K562 (cell line): ENCODE data around the gene ITPR2. TPM values are rescaled to one million over a fixed set of nuclear protein-coding genes. Genes with fewer than 3 reads are reported as not detected.

Experiments
- ATAC-seq: fragments of 200-7000 bp; cut with Tn5 transposase; 3 replicates; pipeline ENCODE4 v1.9.1; 2020; ENCODE audit warnings: moderate library complexity
- BruUV-seq: library from RNA; stranded (reverse); fragments of 400-500 nt; replicated peaks from 2 replicates; lab custom pipeline; 2021; lab: Mats Ljungman, UMichigan
- CTCF ChIA-PET: fragments of 300-600 bp; formaldehyde crosslinking; extraction: SDS; loops from one replicate; lab custom pipeline; 2021; ENCODE audit warnings: low intra/inter-chr PET ratio; lab: Yijun Ruan, JAX
- POLR2A ChIA-PET: fragments of 300-600, 350-650 bp; sonication (Branson Sonifier 250); formaldehyde crosslinking; extraction: SDS; loops from one replicate; lab custom pipeline; 2021; ENCODE audit warnings: antibody characterized with exemption, inconsistent platforms; lab: Yijun Ruan, JAX
- DNase-seq, 4 experiments: peaks; one replicate each; pipeline versions ENCODE4 v3.0.0 to v3.0.0-alpha.2; 2011 to 2018; ENCODE audit warnings: low spot score in 3 of 4, mixed read lengths in 3 of 4; ENCODE audit errors: extremely low read depth in 1 of 4
- FAIRE-seq: peaks from 2 replicates; lab custom pipeline; 2011; peaks lifted over from hg19 to GRCh38; lab: Jason Lieb, UNC
- H2AFZ ChIP-seq: 2 replicates; pipeline ENCODE4 v1.6.0; 2011; ENCODE audit warnings: low read depth, low read length, control low read depth, inconsistent platforms
- H3K27ac ChIP-seq: fragments of 200-600 bp; 3 replicates; pipeline ENCODE4 v1.8.0; 2011; ENCODE audit warnings: low read depth, mild to moderate bottlenecking, control low read depth, inconsistent platforms, low read length, moderate library complexity, mixed read lengths; ENCODE audit errors: extremely low read depth
- H3K27me3 ChIP-seq, 2 experiments: fragments of 300-600 bp in 1 of 2; 2 replicates in 1 of 2; 3 replicates in 1 of 2; pipeline versions ENCODE4 v1.6.0 to v1.8.0; 2011; ENCODE audit warnings: inconsistent platforms in 2 of 2, low read length in 2 of 2, mild to moderate bottlenecking in 1 of 2, mixed read lengths in 1 of 2, moderate library complexity in 1 of 2; ENCODE audit not compliant: control insufficient read depth in 2 of 2, insufficient read depth in 2 of 2
- H3K36me3 ChIP-seq: fragments of 300-600 bp; 3 replicates; pipeline ENCODE4 v1.8.0; 2011; ENCODE audit warnings: mild to moderate bottlenecking, low read length, inconsistent platforms; ENCODE audit not compliant: control insufficient read depth, insufficient read depth
- H3K4me1 ChIP-seq, 2 experiments: fragments of 200-600 bp in 1 of 2; replicated peaks in 1 of 2; 2 replicates in 1 of 2; 3 replicates in 1 of 2; pipeline versions ENCODE4 v1.5.1 to v1.8.0; 2011; ENCODE audit warnings: inconsistent platforms in 2 of 2, low read length in 2 of 2, mild to moderate bottlenecking in 1 of 2, mixed read lengths in 1 of 2, moderate library complexity in 1 of 2; ENCODE audit not compliant: control insufficient read depth in 2 of 2, insufficient read depth in 2 of 2
- H3K4me2 ChIP-seq: 2 replicates; pipeline ENCODE4 v1.6.1; 2011; ENCODE audit warnings: low read length, control low read depth, inconsistent platforms, mixed read lengths; ENCODE audit not compliant: insufficient read depth
- H3K4me3 ChIP-seq: fragments of 200-600 bp; sonication (generic), shearing (Covaris generic); 2 replicates; pipeline ENCODE4 v1.5.1; 2016; ENCODE audit warnings: control low read depth, inconsistent platforms
- H3K79me2 ChIP-seq: fragments of 200-600 bp; 3 replicates; pipeline ENCODE4 v1.8.0; 2011; ENCODE audit warnings: low read length, inconsistent platforms; ENCODE audit not compliant: control insufficient read depth, insufficient read depth
- H3K9ac ChIP-seq, 2 experiments: 2 replicates each; pipeline versions ENCODE4 v1.6.0 to v1.6.1; 2011; ENCODE audit warnings: low read depth in 2 of 2, low read length in 2 of 2, control low read depth in 1 of 2, inconsistent platforms in 1 of 2, mild to moderate bottlenecking in 1 of 2, mixed read lengths in 1 of 2; ENCODE audit not compliant: insufficient read depth in 1 of 2
- H3K9me1 ChIP-seq: one replicate; pipeline ENCODE4 v1.6.0; 2011; ENCODE audit warnings: inconsistent platforms, mild to moderate bottlenecking, low read length, moderate library complexity; ENCODE audit not compliant: control insufficient read depth, insufficient read depth
- H3K9me3 ChIP-seq: replicated peaks from 2 replicates; pipeline ENCODE4 v1.5.1; 2011; ENCODE audit warnings: low read depth, low read length, inconsistent platforms; ENCODE audit not compliant: control insufficient read depth, insufficient read depth
- H4K20me1 ChIP-seq: replicated peaks from 2 replicates; pipeline ENCODE4 v1.6.1; 2011; ENCODE audit warnings: low read length, inconsistent platforms, mixed read lengths; ENCODE audit not compliant: control insufficient read depth, insufficient read depth
- ARID2 ChIP-seq: fragments of 450-650 bp; IDR thresholded peaks from 2 replicates; pipeline ENCODE4 v1.6.1; 2017; ENCODE audit warnings: antibody characterized with exemption, mild to moderate bottlenecking
- ARID3A ChIP-seq: IDR thresholded peaks from 2 replicates; pipeline ENCODE4 v1.6.1; 2012; ENCODE audit warnings: low read depth, low read length, improper control_type of control experiment, borderline replicate concordance
- DEAF1 ChIP-seq: fragments of 450-650 bp; formaldehyde crosslinking; IDR thresholded peaks from 2 replicates; pipeline ENCODE4 v1.4.0; 2020; ENCODE audit warnings: mild to moderate bottlenecking, moderate library complexity
- HNRNPK ChIP-seq: fragments of 200-400 bp; formaldehyde crosslinking; IDR thresholded peaks from one replicate; pipeline ENCODE4 v1.6.1; 2018; ENCODE audit warnings: mild to moderate bottlenecking, low read depth, low read length; ENCODE audit not compliant: poor library complexity, severe bottlenecking
- IRF1 ChIP-seq: sonication (generic); formaldehyde crosslinking; IDR thresholded peaks from 2 replicates; pipeline ENCODE4 v1.8.0; 2022; ENCODE audit warnings: missing genetic modification reagents, mild to moderate bottlenecking, borderline replicate concordance
- NFRKB ChIP-seq: fragments of 450-650 bp; IDR thresholded peaks from 2 replicates; pipeline ENCODE4 v1.6.1; 2016; ENCODE audit warnings: low read depth
- NONO ChIP-seq, 2 experiments: fragments of 200-400 bp in 1 of 2; fragments of 450-650 bp in 1 of 2; formaldehyde crosslinking in 1 of 2; IDR thresholded peaks; 2 replicates each; pipeline ENCODE4 v1.6.1; 2017; ENCODE audit warnings: low read depth in 2 of 2, mild to moderate bottlenecking in 2 of 2, moderate library complexity in 2 of 2, low read length in 1 of 2
- SMARCA4 ChIP-seq: fragments of 450-650 bp; IDR thresholded peaks from 2 replicates; pipeline ENCODE4 v1.6.1; 2016
- ZFP30 ChIP-seq: fragments of 250-450 bp; sonication (Bioruptor Pico); IDR thresholded peaks from 2 replicates; pipeline ENCODE4 v1.8.0; 2022; ENCODE audit warnings: moderate library complexity, mild to moderate bottlenecking, inconsistent platforms, borderline replicate concordance
- ZNF232 ChIP-seq: sonication (generic); formaldehyde crosslinking; IDR thresholded peaks from 2 replicates; pipeline ENCODE4 v1.8.0; 2022; ENCODE audit warnings: mild to moderate bottlenecking, missing genetic modification reagents
- ZNF347 ChIP-seq: fragments of 450-650 bp; formaldehyde crosslinking; IDR thresholded peaks from 2 replicates; pipeline ENCODE4 v1.4.0; 2020; ENCODE audit warnings: low read depth, mild to moderate bottlenecking, moderate library complexity
- ZNF696 ChIP-seq: fragments of 250-450 bp; sonication (Bioruptor Pico); conservative IDR thresholded peaks from 2 replicates; pipeline ENCODE4 v1.4.0; 2020; ENCODE audit warnings: mild to moderate bottlenecking, moderate library complexity
- ZNF785 ChIP-seq: fragments of 250-450 bp; sonication (Bioruptor Pico); IDR thresholded peaks from 2 replicates; pipeline ENCODE4 v1.4.0; 2020; ENCODE audit warnings: mild to moderate bottlenecking
- WGBS: fragments of 100-300 bp; shearing (Covaris generic); methylation state at CpG from one replicate; pipeline ENCODE4 v1.1.6; 2016; ENCODE audit warnings: low coverage, mixed read lengths; ENCODE audit not compliant: insufficient coverage; ENCODE audit errors: missing lambda C conversion rate; 5-methylcytosine and 5-hydroxymethylcytosine counted together
- in situ Hi-C: fragments of 300-500 bp; cut with MboI; formaldehyde crosslinking; loops from 4 replicates; pipeline ENCODE4 v1.15.0; 2018; ENCODE audit warnings: inconsistent platforms, mixed read lengths
- intact Hi-C: fragments of 100-400 bp; cut with micrococcal nuclease; formaldehyde crosslinking; loops from 2 replicates; pipeline ENCODE4 v1.14.2; 2022
- polyA plus RNA-seq, 8 experiments: library from polyadenylated mRNA; depleted of rRNA in 4 of 8; stranded (reverse) in 5 of 8; unstranded in 3 of 8; fragments of >200 nt; fragmentation: Nextera tagmentation in 2 of 8; fragmentation: Illumina TruSeq in 1 of 8; extraction: Ambion mirVana in 2 of 8; extraction: Trizol in 1 of 8; gene quantifications; 2 replicates each; pipeline versions ENCODE4 v1.2.1 to v1.2.3, GENCODE V29; 2011 to 2014; ENCODE audit warnings: inconsistent platforms in 1 of 8, missing spikeins in 1 of 8
- total RNA-seq, 7 experiments: library from RNA; depleted of rRNA in 6 of 7; stranded (reverse); fragments of >200 nt in 6 of 7; fragmentation: Illumina TruSeq in 2 of 7; extraction: Trizol in 2 of 7; gene quantifications; 2 replicates each; pipeline versions ENCODE4 v1.2.1 to v1.2.3, GENCODE V29; 2011 to 2021; ENCODE audit warnings: low replicate concordance in 1 of 7
- TF ChIP-seq, protein P1 (sequence below): sonication (generic); formaldehyde crosslinking; IDR thresholded peaks from 2 replicates; pipeline ENCODE4 v1.5.0; 2020; ENCODE audit warnings: missing genetic modification reagents

The ITPR2 gene
- total and polyA plus RNA-seq, 9 of the 15 experiments (the other 6 are each of a cell fraction or from before 2014, with no cell fraction given): 0.21 to 3.3 (median 0.95) TPM

- no peaks in the 10 kb centered on the region for H3K79me2 ChIP-seq
- no peak overlapping the region for H3K27ac ChIP-seq
- ATAC-seq (peak; percentile 79), FAIRE-seq (peak; percentile 76), DNase-seq (peak in 3 of 4 experiments; percentile 10 to 52 (median 14))
- no TSS peak for BruUV-seq
- H3K36me3 ChIP-seq: no peaks in the 10 kb centered on the region
- in situ Hi-C loops (no loop called here), intact Hi-C loops (loop anchor here (1.0 to 10.0 kb wide), 5 partner anchors 49 to 607 kb away; partner anchors contain the start of gene TM7SF3)
- peaks cover 0 to 3% of the 10 kb centered on the region in 2 experiments; a peak in 2 of 5 replicates for H3K27me3 ChIP-seq
- no peak overlapping the region for H3K4me3 ChIP-seq
- no peaks in the 10 kb centered on the region for H4K20me1 ChIP-seq
- H3K9me1 ChIP-seq: no peaks in the 10 kb centered on the region
- no peak overlapping the region for H3K9ac ChIP-seq
- no peak overlapping the region for H3K4me2 ChIP-seq
- 0% methylated on average over 1 of the region's 1 CpG for WGBS
- H3K4me1 ChIP-seq: peaks cover 0 to 7% of the 10 kb centered on the region in 2 experiments; a peak in 3 of 5 replicates
- CTCF ChIA-PET: interaction anchor here (0.6 to 2.7 kb wide), 7 partner anchors 69 to 604 kb away, joined by 3 to 16 read pairs (median 7); no protein-coding TSS in a partner anchor
- no peaks in the 10 kb centered on the region for H3K9me3 ChIP-seq
- POLR2A ChIA-PET: interaction anchor here (0.7 to 0.9 kb wide), 2 partner anchors 75 to 432 kb away, joined by 3 to 4 read pairs; no protein-coding TSS in a partner anchor
- no peak overlapping the region for H2AFZ ChIP-seq
- no peak for TF ChIP-seq ZNF347
- TF ChIP-seq ZNF232 (CRISPR knock-in tag): no peak
- TF ChIP-seq, protein P1, sequence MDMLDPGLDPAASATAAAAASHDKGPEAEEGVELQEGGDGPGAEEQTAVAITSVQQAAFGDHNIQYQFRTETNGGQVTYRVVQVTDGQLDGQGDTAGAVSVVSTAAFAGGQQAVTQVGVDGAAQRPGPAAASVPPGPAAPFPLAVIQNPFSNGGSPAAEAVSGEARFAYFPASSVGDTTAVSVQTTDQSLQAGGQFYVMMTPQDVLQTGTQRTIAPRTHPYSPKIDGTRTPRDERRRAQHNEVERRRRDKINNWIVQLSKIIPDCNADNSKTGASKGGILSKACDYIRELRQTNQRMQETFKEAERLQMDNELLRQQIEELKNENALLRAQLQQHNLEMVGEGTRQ (CRISPR knock-in tag): no peak
- TF ChIP-seq ZNF696 (CRISPR knock-in tag): no peak
- peak; percentile 25; the same call in 1 of the 2 replicates for TF ChIP-seq ARID2
- TF ChIP-seq ZNF785 (CRISPR knock-in tag): no peak
- TF ChIP-seq ARID3A: 0 out of 2 replicates have a peak, but pooled peaks have one; percentile 55
- 0 out of 2 replicates have a peak, but pooled peaks have one; percentile 21 for TF ChIP-seq ZFP30 (CRISPR knock-in tag)
- TF ChIP-seq IRF1 (CRISPR knock-in tag): no peak
- TF ChIP-seq SMARCA4: no peak
- TF ChIP-seq NFRKB: no peak
- no peak for TF ChIP-seq NONO (IDR thresholded peaks at IDR 0.05; ENCODE audit: low read depth in 2 of 2, low read length in 1 of 2)
- TF ChIP-seq DEAF1 (CRISPR knock-in tag): peak; percentile 89
- no peak for TF ChIP-seq HNRNPK
These were observed 131.3 kb downstream of the ITPR2 start for GRCh38 chr12:26701604-26702215.
